Measurements from ENCODE around the gene REX1BD. TPM values are rescaled to one million over a fixed set of nuclear protein-coding genes. Genes with fewer than 3 reads are reported as not detected.

The REX1BD gene
- total RNA-seq, 1 experiment from 2014 or later, result 61.4 TPM

GRCh38 chr19:18607226-18608101 lies 18.9 kb downstream of the REX1BD start:
- ChIA-PET POLR2A (ENCODE audit: low non-redundant PET) (no interaction called here), CTCF (no interaction called here)
- peak overlapping the region; percentile 62 for H3K27ac ChIP-seq (ENCODE audit: low read depth, low read length, poor library complexity, severe bottlenecking)
- H3K4me3 ChIP-seq (ENCODE audit: low read depth, low read length, poor library complexity, severe bottlenecking), result peak overlapping the region; percentile 53
- DNase-seq (ENCODE audit: low spot score), result peak; percentile 71
- no peaks in the 10 kb centered on the region for H3K9me3 ChIP-seq (ENCODE audit: low read depth, low read length, poor library complexity, severe bottlenecking)
- H3K27me3 ChIP-seq (replicated peaks; ENCODE audit: insufficient read depth, low read depth, low read length, poor library complexity), result no peaks in the 10 kb centered on the region
- TF ChIP-seq CTCF (conservative IDR thresholded peaks at IDR 0.05; ENCODE audit: low read depth, low read length), result no peak
- no peak for TF ChIP-seq EZH2 (IDR thresholded peaks at IDR 0.05; ENCODE audit: borderline replicate concordance, low read depth, low read length, poor library complexity, severe bottlenecking)
- H3K4me1 ChIP-seq (ENCODE audit: insufficient read depth, low read length, poor library complexity, severe bottlenecking), result peaks cover 65% of the 10 kb centered on the region
- BruUV-seq (replicated peaks), result no TSS peak
- no peaks in the 10 kb centered on the region for H3K36me3 ChIP-seq (ENCODE audit: insufficient read depth, low read length, poor library complexity, severe bottlenecking)
- intact Hi-C loops (cut with micrococcal nuclease; ENCODE audit: unreplicated experiment), result no loop called here

- CTCF ChIA-PET, result no interaction called here
- DNase-seq (ENCODE audit: low spot score), result no peak
Observed at GRCh38 chr19:18608102-18608804, 19.7 kb downstream of the REX1BD start.

More at GRCh38 chr19:18608102-18608804, 19.7 kb downstream of the REX1BD start:
- BruUV-seq (replicated peaks), result no TSS peak
- POLR2A ChIA-PET (ENCODE audit: low non-redundant PET), result no interaction called here
- TF ChIP-seq CTCF (conservative IDR thresholded peaks at IDR 0.05; ENCODE audit: low read depth, low read length) (no peak), EZH2 (IDR thresholded peaks at IDR 0.05; ENCODE audit: borderline replicate concordance, low read depth, low read length, poor library complexity, severe bottlenecking) (no peak)
- Histone ChIP-seq H3K9me3 (ENCODE audit: low read depth, low read length, poor library complexity, severe bottlenecking) (no peaks in the 10 kb centered on the region), H3K27ac (ENCODE audit: low read depth, low read length, poor library complexity, severe bottlenecking) (no peak overlapping the region), H3K27me3 (replicated peaks; ENCODE audit: insufficient read depth, low read depth, low read length, poor library complexity) (no peaks in the 10 kb centered on the region), H3K4me3 (ENCODE audit: low read depth, low read length, poor library complexity, severe bottlenecking) (peak overlapping the region; percentile 53), H3K4me1 (ENCODE audit: insufficient read depth, low read length, poor library complexity, severe bottlenecking) (peaks cover 65% of the 10 kb centered on the region), H3K36me3 (ENCODE audit: insufficient read depth, low read length, poor library complexity, severe bottlenecking) (no peaks in the 10 kb centered on the region)
- intact Hi-C loops (cut with micrococcal nuclease; ENCODE audit: unreplicated experiment), result no loop called here
